Posterior cingulate gyrus (tissue), 11 donors: Measurements from ENCODE around the gene EXOSC3.
"Not testable (repeated sequence)": the region's sequence is repeated elsewhere in the genome, so short reads cannot be mapped to it uniquely, and the experiment has no call there.

Experiments
- DNase-seq, 10 donors: peaks; one replicate each; pipeline versions ENCODE4 v3.0.0 to v3.0.0-alpha.2; 2020 to 2021; ENCODE audit warnings: mixed read lengths in 3 of 10
- intact Hi-C: fragments of 100-400 bp; cut with DNase I; formaldehyde crosslinking; loops from one replicate; pipeline ENCODE4 v1.15.1; 2023

EXOSC3 gene

GRCh38 chr9:37784616-37785483, at the start of gene EXOSC3:
EXOSC3 (minus strand) TSS chr9:37785064; CDS start chr9:37785044, 20 bp downstream.
- peak; percentile 86 to 99 (median 93) for DNase-seq
- intact Hi-C loops, result loop anchor here (10.0 kb wide), 1 partner anchor 190 kb away; the partner anchor contains the start of gene TOMM5

- DNase-seq, result no peak
- intact Hi-C loops, result no loop called here
Observed at GRCh38 chr9:37827483-37828165, 42.8 kb upstream of the EXOSC3 start.

DNA sequence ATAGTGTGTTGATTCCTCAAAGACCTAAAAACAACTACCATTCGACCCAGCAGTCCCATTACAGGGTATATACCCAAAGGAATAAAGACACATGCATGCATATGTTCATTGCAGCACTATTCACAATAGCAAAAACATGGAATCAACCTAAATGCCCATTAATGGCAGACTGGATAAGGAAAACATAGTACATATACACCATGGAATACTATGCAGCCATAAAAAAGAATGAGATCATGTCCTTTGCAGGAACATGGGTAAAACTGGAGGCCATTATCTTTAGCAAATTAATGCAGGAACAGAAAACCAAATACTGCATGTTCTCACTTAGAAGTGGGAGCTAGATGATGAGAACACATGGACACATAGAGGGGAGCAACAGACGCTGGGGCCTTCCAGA, 40.3 kb upstream of the EXOSC3 start:
- intact Hi-C loops, DNase-seq: not testable (repeated sequence)

DNA sequence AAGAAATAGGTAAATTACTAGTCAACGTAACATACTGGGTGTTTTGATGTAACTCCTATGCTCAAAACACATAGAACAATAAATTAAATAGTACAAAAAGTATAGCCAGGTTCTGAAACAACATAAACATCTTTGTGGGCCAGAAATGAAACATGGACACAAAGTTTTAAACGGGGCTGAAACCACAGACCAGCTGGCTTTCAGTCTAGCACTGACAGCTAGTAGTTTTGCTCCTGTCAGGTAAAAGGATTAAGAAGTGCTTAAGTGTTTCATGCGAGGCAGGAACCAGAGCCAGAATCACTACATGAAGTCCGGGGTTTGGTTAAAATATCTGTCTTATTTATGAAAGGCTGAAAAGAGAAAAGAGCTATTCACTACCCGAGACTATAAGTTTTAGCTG, 35.3 kb upstream of the EXOSC3 start:
- no peak for DNase-seq
- intact Hi-C loops, result no loop called here

GRCh38 chr9:37818849-37819248, 34.0 kb upstream of the EXOSC3 start:
- intact Hi-C loops, result loop anchor here (5.0 kb wide), 1 partner anchor 73 kb away; no protein-coding TSS in a partner anchor
- no peak for DNase-seq

DNA sequence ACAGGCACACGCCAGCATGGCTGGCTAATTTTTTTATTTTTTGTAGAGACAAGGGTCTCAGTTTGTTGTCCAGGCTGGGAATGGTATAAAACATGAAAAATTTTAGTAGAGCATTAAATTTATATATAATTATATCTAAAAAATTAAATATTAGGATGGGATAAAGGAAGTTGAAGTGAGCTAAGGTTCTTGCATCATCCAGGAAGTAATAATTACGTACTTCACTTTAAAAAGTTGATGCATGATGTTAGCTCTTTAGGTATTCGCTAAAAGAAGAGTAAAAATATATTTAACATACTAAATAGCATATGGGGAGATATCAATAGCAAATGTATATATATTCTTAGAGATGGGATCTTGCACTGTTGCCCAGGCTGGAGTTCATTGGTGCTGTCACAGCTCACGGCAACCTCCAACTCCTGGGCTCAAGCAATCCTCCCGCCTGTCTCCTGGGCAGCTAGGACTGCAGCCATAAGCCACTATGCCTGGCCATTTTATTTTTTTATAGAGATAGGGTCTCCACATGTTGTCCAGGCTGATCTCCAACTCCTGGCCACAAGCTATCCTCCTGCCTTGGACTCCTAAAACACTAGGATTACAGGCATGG, 28.0 kb upstream of the EXOSC3 start:
- DNase-seq, result no peak
- intact Hi-C loops, result no loop called here

DNA sequence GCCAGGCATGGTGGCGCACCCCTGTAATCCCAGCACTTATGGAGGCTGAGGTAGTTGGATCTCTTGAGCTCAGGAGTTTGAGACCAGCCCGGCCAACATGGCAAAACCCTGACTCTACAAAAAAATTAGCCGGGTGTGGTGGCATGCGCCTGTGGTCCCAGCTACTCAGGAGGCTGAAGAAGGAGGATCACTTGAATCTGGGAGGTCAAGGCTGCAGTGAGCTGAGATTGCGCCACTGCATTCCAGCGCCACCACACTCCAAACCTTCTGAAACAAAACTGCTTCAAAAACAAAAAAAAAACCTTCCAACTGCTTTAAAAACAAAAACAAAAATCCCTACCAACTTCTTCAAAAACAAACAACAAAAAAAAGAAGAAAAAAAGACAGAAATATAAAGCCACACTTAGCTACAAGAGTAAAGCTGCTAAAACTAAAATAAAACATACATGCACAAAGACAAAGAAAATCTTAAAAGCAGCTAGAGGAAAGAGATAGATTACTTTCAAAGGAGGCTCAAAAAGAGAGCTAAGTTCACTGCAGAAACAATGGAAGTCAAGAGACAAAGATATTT, 27.1 kb upstream of the EXOSC3 start:
- intact Hi-C loops, result no loop called here
- no peak for DNase-seq

DNA sequence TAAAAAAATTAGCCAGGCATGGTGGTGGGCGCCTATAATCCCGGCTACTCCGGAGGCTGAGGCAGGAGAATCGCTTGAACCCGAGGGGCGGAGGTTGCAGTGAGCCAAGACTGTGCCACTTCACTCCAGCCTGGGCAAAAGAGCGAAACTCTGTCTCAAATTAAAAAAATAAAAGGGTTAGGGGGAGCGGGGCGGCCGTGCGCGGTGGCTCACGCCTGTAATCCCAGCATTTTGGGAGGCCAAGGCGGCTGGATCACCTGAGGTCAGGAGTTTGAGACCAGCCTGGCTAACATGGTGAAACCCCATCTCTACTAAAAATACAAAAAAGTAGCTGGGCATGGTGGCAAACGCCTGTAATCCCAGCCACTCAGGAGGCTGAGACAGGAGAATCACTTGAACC, 24.8 kb upstream of the EXOSC3 start:
- DNase-seq, intact Hi-C loops: not testable (repeated sequence)

GRCh38 chr9:37806271-37806670, 21.4 kb upstream of the EXOSC3 start:
- intact Hi-C loops, result no loop called here
- DNase-seq, result no peak

GRCh38 chr9:37801959-37802711, 17.3 kb upstream of the EXOSC3 start:
- DNase-seq, result no peak
- intact Hi-C loops, result no loop called here

DNA sequence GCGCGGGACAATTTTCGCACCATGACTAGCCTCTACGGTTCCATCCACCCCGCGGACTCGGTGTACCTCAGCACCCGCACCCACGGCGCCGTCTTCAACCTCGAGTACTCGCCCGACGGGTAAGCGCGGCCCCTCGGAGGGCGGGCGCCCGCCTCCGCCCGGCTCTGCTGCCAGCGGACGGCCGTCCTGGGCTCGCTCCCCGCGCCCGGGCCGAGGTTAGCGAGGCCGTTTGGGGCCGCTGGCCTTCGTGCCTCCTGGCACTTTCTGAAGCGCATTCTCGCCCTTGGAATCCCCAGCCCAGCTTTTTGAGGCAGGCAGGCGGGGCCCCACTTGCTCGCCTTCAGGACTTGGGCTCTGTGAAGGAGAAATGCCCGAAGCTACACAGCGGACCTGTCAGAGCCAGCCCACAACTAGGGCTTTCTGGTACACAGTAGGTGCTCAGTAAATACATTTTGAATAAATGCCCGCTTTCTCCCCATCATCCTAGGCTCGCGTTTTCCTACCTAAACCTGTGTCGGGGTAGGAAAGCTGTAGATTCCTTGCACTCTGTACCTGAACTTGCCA, 16.5 kb upstream of the EXOSC3 start:
- DNase-seq, result peak in 3 of 10 donors; percentile 12 to 87 (median 16)
- intact Hi-C loops, result no loop called here

- intact Hi-C loops, result no loop called here
- DNase-seq, result peak; percentile 79 to 98 (median 88)
Observed at GRCh38 chr9:37800631-37801286, 15.9 kb upstream of the EXOSC3 start, which contains the start of gene DCAF10. DCAF10 (plus strand) TSS chr9:37800797; CDS start chr9:37800867, 70 bp downstream.

- intact Hi-C loops, result no loop called here
- DNase-seq, result no peak
Observed at GRCh38 chr9:37798677-37799076, 13.8 kb upstream of the EXOSC3 start.

- no peak for DNase-seq
- intact Hi-C loops, result no loop called here
Observed at GRCh38 chr9:37796232-37796631, 11.4 kb upstream of the EXOSC3 start.

- DNase-seq, result no peak
- intact Hi-C loops, result no loop called here
Observed at GRCh38 chr9:37792122-37792521, 7.3 kb upstream of the EXOSC3 start.

DNA sequence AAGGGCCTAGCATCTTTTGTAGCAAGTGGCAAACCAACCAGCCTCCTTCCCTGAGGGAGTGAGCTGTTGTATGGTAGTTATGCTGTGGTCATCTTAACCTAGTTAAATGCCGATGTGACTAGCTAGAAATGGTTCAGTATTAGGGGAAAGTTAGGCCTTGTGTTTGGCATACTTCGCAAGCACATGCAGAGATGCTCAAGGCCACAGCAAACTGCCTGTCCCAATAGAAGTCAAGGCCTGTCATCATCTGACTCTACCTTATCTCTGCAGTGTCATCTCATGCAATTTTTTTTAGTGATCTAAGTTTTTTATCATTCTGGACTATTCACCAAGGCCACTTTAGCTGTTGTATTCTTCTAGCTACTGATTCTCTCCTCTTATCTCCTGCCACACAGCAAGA, 5.2 kb upstream of the EXOSC3 start:
- intact Hi-C loops, result no loop called here
- DNase-seq, result no peak

GRCh38 chr9:37788332-37788731, 3.5 kb upstream of the EXOSC3 start:
- intact Hi-C loops, result loop anchor here (10.0 kb wide), 1 partner anchor 194 kb away; the partner anchor contains the start of gene TOMM5
- no peak for DNase-seq

DNA sequence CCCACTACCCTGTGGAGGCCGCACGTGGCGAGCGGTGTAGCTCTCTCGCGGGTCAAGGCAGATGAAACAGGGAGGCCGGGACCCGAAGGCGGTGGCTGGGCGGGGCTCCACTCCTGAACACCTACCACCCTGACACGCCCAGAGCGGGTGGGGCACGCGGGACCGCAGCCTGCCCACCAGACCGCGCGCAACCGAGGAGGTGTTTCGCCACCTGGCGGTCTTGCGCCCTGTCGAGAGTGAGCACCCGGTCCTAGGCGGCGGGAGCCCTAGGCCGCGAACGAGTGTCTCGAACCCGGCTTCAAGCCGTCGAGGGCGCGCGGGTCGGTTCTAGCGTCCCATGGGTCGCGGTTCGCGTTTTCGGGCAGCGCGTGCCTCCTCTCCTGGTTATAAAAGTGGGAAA, 2.2 kb upstream of the EXOSC3 start:
- intact Hi-C loops, result loop anchor here (10.0 kb wide), 1 partner anchor 192 kb away; the partner anchor contains the start of gene TOMM5
- peak in 2 of 10 donors; percentile 56 to 80 for DNase-seq

- intact Hi-C loops, result loop anchor here (10.0 kb wide), 1 partner anchor 189 kb away; the partner anchor contains the start of gene TOMM5
- DNase-seq, result no peak
Observed at GRCh38 chr9:37784291-37784615, 611 bp downstream of the EXOSC3 start.
